H1 (cell line): ENCODE data around the gene SCAP. TPM values are rescaled to one million over a fixed set of nuclear protein-coding genes. Genes with fewer than 3 reads are reported as not detected.
A peak's percentile ranks its signal among the peaks of the same experiment; 100 is the strongest.

Experiments used
- CTCF ChIA-PET: fragments of 300-600 bp; sonication (Branson Sonifier 250); formaldehyde crosslinking; loops from one replicate; lab custom pipeline; 2021; ENCODE audit not compliant: partially characterized antibody; lab: Charles Lee
- POLR2A ChIA-PET: fragments of 300-600 bp; sonication (Branson Sonifier 250); formaldehyde crosslinking; loops from one replicate; lab custom pipeline; 2021; ENCODE audit warnings: inconsistent platforms; ENCODE audit not compliant: partially characterized antibody; lab: Charles Lee
- DNase-seq, 2 experiments: peaks; one replicate each; pipeline versions ENCODE4 v3.0.0 to v3.0.0-alpha.2; 2010 to 2022; ENCODE audit warnings: low spot score in 2 of 2, low read depth in 1 of 2, mixed read lengths in 1 of 2
- FAIRE-seq: peaks from 2 replicates; lab custom pipeline; 2011; peaks lifted over from hg19 to GRCh38; lab: Jason Lieb, UNC
- H2AFZ ChIP-seq: 2 replicates; pipeline ENCODE4 v1.8.1; 2012; ENCODE audit warnings: low read length, inconsistent platforms
- H2AK5ac ChIP-seq: 2 replicates; pipeline ENCODE4 v1.6.1; 2013; ENCODE audit warnings: low read depth, low read length
- H2BK120ac ChIP-seq: replicated peaks from 2 replicates; pipeline ENCODE3; 2013; ENCODE audit warnings: low read depth, low read length, inconsistent platforms
- H2BK12ac ChIP-seq: 2 replicates; pipeline ENCODE4 v1.6.1; 2013; ENCODE audit warnings: low read depth, low read length
- H2BK15ac ChIP-seq: 2 replicates; pipeline ENCODE4 v1.6.1; 2013; ENCODE audit warnings: low read length
- H2BK20ac ChIP-seq: 2 replicates; pipeline ENCODE4 v1.6.1; 2013; ENCODE audit warnings: low read length
- H2BK5ac ChIP-seq: 2 replicates; pipeline ENCODE4 v1.6.1; 2013; ENCODE audit warnings: low read depth, low read length
- H3K14ac ChIP-seq: 2 replicates; pipeline ENCODE4 v1.6.1; 2013; ENCODE audit warnings: inconsistent platforms; ENCODE audit not compliant: insufficient read length
- H3K18ac ChIP-seq: 2 replicates; pipeline ENCODE4 v1.6.1; 2013; ENCODE audit warnings: low read length; ENCODE audit errors: extremely low read depth
- H3K23ac ChIP-seq: 2 replicates; pipeline ENCODE4 v1.6.1; 2013; ENCODE audit warnings: inconsistent platforms; ENCODE audit not compliant: insufficient read length
- H3K23me2 ChIP-seq: 2 replicates; pipeline ENCODE4 v1.6.1; 2013; ENCODE audit warnings: low read depth, low read length
- H3K27ac ChIP-seq: 2 replicates; pipeline ENCODE4 v1.6.1; 2011; ENCODE audit warnings: low read depth, low read length, inconsistent platforms
- H3K27me3 ChIP-seq, 4 experiments: replicated peaks in 1 of 4; 1 replicate in 1 of 4; 2 replicates in 3 of 4; pipeline versions ENCODE4 v1.6.1 to v1.8.1; 2011 to 2013; ENCODE audit warnings: low read length in 3 of 4, mild to moderate bottlenecking in 3 of 4, inconsistent platforms in 2 of 4, mixed read lengths in 2 of 4, moderate library complexity in 1 of 4; ENCODE audit not compliant: control insufficient read depth in 3 of 4, insufficient read depth in 3 of 4; ENCODE audit errors: extremely low read depth in 1 of 4
- H3K36me3 ChIP-seq, 4 experiments: 2 replicates each; pipeline versions ENCODE4 v1.6.1 to v1.8.1; 2011 to 2013; ENCODE audit warnings: mild to moderate bottlenecking in 4 of 4, low read length in 3 of 4, moderate library complexity in 2 of 4, control low read depth in 1 of 4, inconsistent platforms in 1 of 4; ENCODE audit not compliant: insufficient read depth in 4 of 4, control insufficient read depth in 2 of 4
- H3K4ac ChIP-seq: replicated peaks from 2 replicates; pipeline ENCODE3; 2013; ENCODE audit warnings: low read length, low read depth, mixed read lengths, inconsistent platforms; ENCODE audit not compliant: insufficient read length
- H3K4me1 ChIP-seq, 4 experiments: replicated peaks in 1 of 4; 1 replicate in 1 of 4; 2 replicates in 3 of 4; pipeline versions ENCODE4 v1.6.1 to v1.8.1; 2011 to 2013; ENCODE audit warnings: low read length in 3 of 4, inconsistent platforms in 2 of 4, mixed read lengths in 1 of 4; ENCODE audit not compliant: insufficient read depth in 4 of 4, control insufficient read depth in 3 of 4
- H3K4me2 ChIP-seq, 2 experiments: 2 replicates each; pipeline versions ENCODE4 v1.6.1 to v1.8.1; 2011 to 2013; ENCODE audit warnings: low read depth in 2 of 2, low read length in 2 of 2, control low read depth in 1 of 2, inconsistent platforms in 1 of 2, mild to moderate bottlenecking in 1 of 2; ENCODE audit not compliant: insufficient read depth in 1 of 2
- H3K4me3 ChIP-seq, 4 experiments: fragments of 200-600, 300-600 bp in 1 of 4; sonication (generic), shearing (Covaris generic), sonication (Bioruptor Twin) in 1 of 4; 2 replicates each; pipeline versions ENCODE4 v1.5.1 to v1.8.1; 2011 to 2016; ENCODE audit warnings: low read length in 4 of 4, low read depth in 3 of 4, control low read depth in 2 of 4, inconsistent platforms in 2 of 4, mild to moderate bottlenecking in 2 of 4, mixed read lengths in 1 of 4, moderate library complexity in 1 of 4; ENCODE audit not compliant: insufficient read depth in 2 of 4; ENCODE audit errors: extremely low read depth in 1 of 4
- H3K56ac ChIP-seq: replicated peaks from 2 replicates; pipeline ENCODE3; 2013; ENCODE audit warnings: low read depth, mild to moderate bottlenecking, mixed read lengths, low read length, inconsistent platforms; ENCODE audit not compliant: insufficient read length
- H3K79me1 ChIP-seq: 2 replicates; pipeline ENCODE4 v1.6.1; 2013; ENCODE audit warnings: low read depth, low read length, control low read depth
- H3K79me2 ChIP-seq, 2 experiments: 2 replicates each; pipeline versions ENCODE4 v1.6.1 to v1.8.1; 2012 to 2013; ENCODE audit warnings: low read length in 2 of 2, mild to moderate bottlenecking in 2 of 2, inconsistent platforms in 1 of 2; ENCODE audit not compliant: insufficient read depth in 2 of 2, control insufficient read depth in 1 of 2
- H3K9ac ChIP-seq, 4 experiments: replicated peaks in 1 of 4; 1 replicate in 1 of 4; 2 replicates in 3 of 4; pipeline versions ENCODE4 v1.6.1 to v1.8.1; 2011 to 2013; ENCODE audit warnings: low read depth in 3 of 4, low read length in 3 of 4, control low read depth in 2 of 4, mild to moderate bottlenecking in 2 of 4, moderate library complexity in 2 of 4, inconsistent platforms in 1 of 4; ENCODE audit errors: extremely low read depth in 1 of 4
- H3K9me3 ChIP-seq, 2 experiments: 2 replicates each; pipeline versions ENCODE4 v1.6.1 to v1.8.1; 2012 to 2013; ENCODE audit warnings: mild to moderate bottlenecking in 2 of 2, moderate library complexity in 2 of 2, control low read depth in 1 of 2, inconsistent platforms in 1 of 2, low read depth in 1 of 2, low read length in 1 of 2, mixed read lengths in 1 of 2; ENCODE audit not compliant: insufficient read depth in 2 of 2
- H4K20me1 ChIP-seq, 2 experiments: replicated peaks in 1 of 2; 2 replicates each; pipeline versions ENCODE3 to v1.8.1; 2011 to 2013; ENCODE audit warnings: inconsistent platforms in 2 of 2, low read length in 2 of 2, mild to moderate bottlenecking in 1 of 2; ENCODE audit not compliant: insufficient read depth in 2 of 2, control insufficient read depth in 1 of 2
- H4K5ac ChIP-seq: 2 replicates; pipeline ENCODE4 v1.6.1; 2013; ENCODE audit warnings: low read length, low read depth, mixed read lengths, inconsistent platforms; ENCODE audit not compliant: insufficient read length
- H4K8ac ChIP-seq: 2 replicates; pipeline ENCODE4 v1.8.0; 2013; ENCODE audit warnings: mild to moderate bottlenecking, moderate library complexity, low read length, inconsistent platforms; ENCODE audit not compliant: insufficient read depth; ENCODE audit errors: extremely low read depth
- H4K91ac ChIP-seq: replicated peaks from 2 replicates; pipeline ENCODE3; 2013; ENCODE audit warnings: low read length, mixed read lengths, inconsistent platforms; ENCODE audit not compliant: insufficient read length
- CHD1 ChIP-seq: IDR thresholded peaks from 2 replicates; pipeline ENCODE4 v1.6.1; 2012; ENCODE audit warnings: low read depth, low read length, improper control_type of control experiment
- CREB1 ChIP-seq: IDR thresholded peaks from 2 replicates; pipeline ENCODE4 v1.6.1; 2012; ENCODE audit warnings: inconsistent platforms
- GTF2F1 ChIP-seq: IDR thresholded peaks from 2 replicates; pipeline ENCODE4 v1.6.1; 2012; ENCODE audit warnings: low read depth, low read length, improper control_type of control experiment, borderline replicate concordance
- NRF1 ChIP-seq: IDR thresholded peaks from 2 replicates; pipeline ENCODE4 v1.6.1; 2011; ENCODE audit warnings: mild to moderate bottlenecking, low read depth, low read length, improper control_type of control experiment
- RAD21 ChIP-seq, 2 experiments: IDR thresholded peaks in 1 of 2; conservative IDR thresholded peaks in 1 of 2; 2 replicates each; pipeline ENCODE4 v1.6.1; 2011; ENCODE audit warnings: low read depth in 2 of 2, low read length in 2 of 2, improper control_type of control experiment in 1 of 2, inconsistent platforms in 1 of 2, mild to moderate bottlenecking in 1 of 2, moderate library complexity in 1 of 2
- SAP30 ChIP-seq: fragments of 300-600 bp; sonication (generic); IDR thresholded peaks from 2 replicates; pipeline ENCODE4 v1.7.1; 2012; ENCODE audit warnings: low read length, moderate library complexity, mild to moderate bottlenecking, inconsistent platforms; ENCODE audit not compliant: insufficient read depth, insufficient replicate concordance
- SIRT6 ChIP-seq: IDR thresholded peaks from one replicate; pipeline ENCODE4 v1.7.1; 2012; ENCODE audit warnings: low read length, inconsistent platforms
- SRF ChIP-seq: IDR thresholded peaks from 2 replicates; pipeline ENCODE4 v1.6.1; 2011; ENCODE audit warnings: mild to moderate bottlenecking, low read depth, low read length, moderate library complexity
- WGBS, 2 experiments: shearing (Covaris generic) in 1 of 2; methylation state at CpG; one replicate each; pipeline versions ENCODE4 v1.1.6 to v1.1.7; 2013 to 2015; ENCODE audit warnings: low lambda C conversion rate in 2 of 2, mixed read lengths in 2 of 2, inconsistent platforms in 1 of 2, low coverage in 1 of 2, missing lambda C conversion rate in 1 of 2; ENCODE audit not compliant: insufficient replicate concordance in 2 of 2, insufficient coverage in 1 of 2, insufficient read length in 1 of 2; ENCODE audit errors: extremely low coverage in 1 of 2, missing lambda C conversion rate in 1 of 2; 5-methylcytosine and 5-hydroxymethylcytosine counted together
- polyA plus RNA-seq, 7 experiments: library from polyadenylated mRNA; depleted of rRNA in 3 of 7; stranded (reverse) in 5 of 7; unstranded in 2 of 7; fragments of >200 nt in 5 of 7; fragments of 200-250 nt in 2 of 7; gene quantifications; 1 replicate in 5 of 7; 2 replicates in 1 of 7; 4 replicates in 1 of 7; pipeline versions ENCODE4 v1.2.1 to v1.2.3, GENCODE V29; 2011 to 2013; ENCODE audit warnings: missing spikeins in 2 of 7, mixed read lengths in 2 of 7
- total RNA-seq: library from RNA; stranded (reverse); fragmentation: NEBNext Ultra II Directional; extraction: Animal tissue kit (Norgen Biotek cat#: 25700); gene quantifications from 2 replicates; pipeline ENCODE4 v1.2.1, GENCODE V29; 2021
- TF ChIP-seq, protein P1 (sequence below): IDR thresholded peaks from 2 replicates; pipeline ENCODE4 v1.6.1; 2011; ENCODE audit warnings: low read depth, mild to moderate bottlenecking, low read length; ENCODE audit not compliant: insufficient read depth
- TF ChIP-seq, protein P2 (sequence below), 3 experiments: IDR thresholded peaks; 1 replicate in 2 of 3; 2 replicates in 1 of 3; pipeline versions ENCODE4 v1.5.1 to v1.6.1; 2011; ENCODE audit warnings: low read length in 3 of 3, mild to moderate bottlenecking in 3 of 3, inconsistent platforms in 2 of 3, low read depth in 1 of 3, moderate library complexity in 1 of 3; ENCODE audit not compliant: insufficient read depth in 1 of 3; ENCODE audit errors: control extremely low read depth in 1 of 3

The SCAP gene
- total and polyA plus RNA-seq, 2 of the 8 experiments (the other 6 are each of a cell fraction or from before 2014, with no cell fraction given), result 74.0 to 114 TPM

DNA sequence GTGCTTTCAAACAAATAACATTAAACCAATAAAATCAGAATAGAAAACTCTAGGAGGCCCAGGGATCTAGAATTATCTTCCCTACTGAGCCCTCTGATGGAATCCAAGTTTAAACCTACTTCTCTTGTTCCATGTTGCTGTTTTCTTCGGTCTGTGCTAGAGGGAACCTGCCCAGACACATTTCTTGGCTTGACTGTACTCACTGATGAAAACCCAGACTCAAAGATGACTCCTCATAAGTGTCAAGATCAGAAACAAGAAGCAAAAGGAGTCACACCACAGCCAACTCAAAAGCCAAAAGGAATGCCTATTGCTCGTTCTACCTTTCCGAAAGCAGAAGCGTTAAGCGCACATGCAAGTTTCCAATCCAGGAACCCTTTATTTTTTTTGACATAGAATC is 31.6 kb downstream of the SCAP start:
- Histone ChIP-seq H3K79me2 (peaks cover 2 to 67% of the 10 kb centered on the region in 2 experiments; a peak in 2 of 4 replicates), H3K14ac (no peak overlapping the region), H3K9ac (no peak overlapping the region), H3K79me1 (peaks cover 3% of the 10 kb centered on the region), H2BK120ac (no peak overlapping the region), H3K56ac (no peak overlapping the region), H2BK12ac (no peak overlapping the region), H2AK5ac (no peak overlapping the region), H3K27me3 (no peaks in the 10 kb centered on the region), H3K4me2 (no peak overlapping the region), H2BK15ac (no peak overlapping the region), H3K27ac (no peak overlapping the region), H3K23me2 (no peaks in the 10 kb centered on the region; the same call in 1 of the 2 replicates), H3K36me3 (peaks cover 0 to 23% (median 8%) of the 10 kb centered on the region in 4 experiments; a peak in 4 of 8 replicates), H3K18ac (peak overlapping the region; percentile 68; the same call in 1 of the 2 replicates), H3K4me1 (peaks cover 0 to 2% (median 0%) of the 10 kb centered on the region in 4 experiments; a peak in 2 of 7 replicates), H3K4me3 (no peak overlapping the region), H3K9me3 (no peaks in the 10 kb centered on the region), H4K91ac (no peak overlapping the region), H4K8ac (no peak overlapping the region), H4K5ac (no peak overlapping the region), H3K4ac (peak overlapping the region; percentile 17), H2AFZ (no peak overlapping the region), H3K23ac (no peak overlapping the region), H2BK5ac (0 out of 2 replicates have a peak overlapping the region, but pooled peaks have one; percentile 67), H4K20me1 (peaks cover 0 to 1% of the 10 kb centered on the region in 2 experiments), H2BK20ac (no peak overlapping the region)
- DNase-seq (no peak), FAIRE-seq (no peak)
- ChIA-PET CTCF (interaction anchor here (0.5 to 2.4 kb wide), 5 partner anchors 22 to 163 kb away, joined by 3 to 10 read pairs (median 3); partner anchors contain the start of gene SCAP), POLR2A (interaction anchor here (0.6 to 1.2 kb wide), 2 partner anchors 9 to 20 kb away, joined by 3 to 4 read pairs; no protein-coding TSS in a partner anchor)
- 93% methylated on average over 5 of the region's 5 CpGs; no CpG with 5 or more reads in 1 of the 2 experiments for WGBS, 2 experiments
- TF ChIP-seq CREB1, result no peak
- TF ChIP-seq, protein P1, sequence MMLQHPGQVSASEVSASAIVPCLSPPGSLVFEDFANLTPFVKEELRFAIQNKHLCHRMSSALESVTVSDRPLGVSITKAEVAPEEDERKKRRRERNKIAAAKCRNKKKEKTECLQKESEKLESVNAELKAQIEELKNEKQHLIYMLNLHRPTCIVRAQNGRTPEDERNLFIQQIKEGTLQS, result no peak
- no peak for TF ChIP-seq GTF2F1
- no peak for TF ChIP-seq SIRT6
- no peak for TF ChIP-seq CHD1
- no peak for TF ChIP-seq SAP30
- TF ChIP-seq NRF1, result no peak
- TF ChIP-seq SRF, result no peak
- TF ChIP-seq, protein P2, sequence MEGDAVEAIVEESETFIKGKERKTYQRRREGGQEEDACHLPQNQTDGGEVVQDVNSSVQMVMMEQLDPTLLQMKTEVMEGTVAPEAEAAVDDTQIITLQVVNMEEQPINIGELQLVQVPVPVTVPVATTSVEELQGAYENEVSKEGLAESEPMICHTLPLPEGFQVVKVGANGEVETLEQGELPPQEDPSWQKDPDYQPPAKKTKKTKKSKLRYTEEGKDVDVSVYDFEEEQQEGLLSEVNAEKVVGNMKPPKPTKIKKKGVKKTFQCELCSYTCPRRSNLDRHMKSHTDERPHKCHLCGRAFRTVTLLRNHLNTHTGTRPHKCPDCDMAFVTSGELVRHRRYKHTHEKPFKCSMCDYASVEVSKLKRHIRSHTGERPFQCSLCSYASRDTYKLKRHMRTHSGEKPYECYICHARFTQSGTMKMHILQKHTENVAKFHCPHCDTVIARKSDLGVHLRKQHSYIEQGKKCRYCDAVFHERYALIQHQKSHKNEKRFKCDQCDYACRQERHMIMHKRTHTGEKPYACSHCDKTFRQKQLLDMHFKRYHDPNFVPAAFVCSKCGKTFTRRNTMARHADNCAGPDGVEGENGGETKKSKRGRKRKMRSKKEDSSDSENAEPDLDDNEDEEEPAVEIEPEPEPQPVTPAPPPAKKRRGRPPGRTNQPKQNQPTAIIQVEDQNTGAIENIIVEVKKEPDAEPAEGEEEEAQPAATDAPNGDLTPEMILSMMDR (IDR thresholded peaks at IDR 0.05; ENCODE audit: control extremely low read depth in 1 of 3, insufficient read depth in 1 of 3, low read depth in 1 of 3, low read length in 3 of 3), result no peak
- no peak for TF ChIP-seq RAD21 (IDR thresholded peaks at IDR 0.05 in 1 of 2, conservative IDR thresholded peaks at IDR 0.05 in 1 of 2; ENCODE audit: low read depth in 2 of 2, low read length in 2 of 2)
